Measurements from ENCODE around the gene TYMP. TPM values are rescaled to one million over a fixed set of nuclear protein-coding genes. Genes with fewer than 3 reads are reported as not detected.

TYMP gene
- total and polyA plus RNA-seq, 2 donors (not counting 1 experiment from before 2014, with no cell fraction given) = 43.6 to 45.1 TPM

GRCh38 chr22:50519151-50519550, 10.7 kb downstream of the TYMP start:
- no peak overlapping the region for H3K27ac Mint-ChIP-seq
- peaks cover 0 to 5% of the 10 kb centered on the region in 2 donors for H3K4me1 ChIP-seq (ENCODE audit: control insufficient read depth in 2 of 2, insufficient read depth in 2 of 2, low read length in 2 of 2)
- TF ChIP-seq CTCF (IDR thresholded peaks at IDR 0.05) (no peak), EZH2 (IDR thresholded peaks at IDR 0.05; ENCODE audit: borderline replicate concordance, insufficient read depth, low read depth, low read length, poor library complexity, severe bottlenecking) (no peak)
- ATAC-seq (ENCODE audit: low read depth) (no peak), DNase-seq (no peak)
- ChIA-PET CTCF (interaction anchor here (1.1 to 1.5 kb wide), 2 partner anchors 21 kb away, joined by 3 read pairs; no protein-coding TSS in a partner anchor), POLR2A (interaction anchor here (1.9 kb wide), 1 partner anchor 11 kb away, joined by 4 read pairs; the partner anchor contains the start of genes LMF2 and NCAPH2)
- no peak overlapping the region for H3K4me3 Mint-ChIP-seq
- no peak overlapping the region for H3K4me2 ChIP-seq (replicated peaks; ENCODE audit: low read depth, low read length, poor library complexity, severe bottlenecking)
- H3K79me2 ChIP-seq (ENCODE audit: control insufficient read depth, insufficient read depth, low read length) = peaks cover 83% of the 10 kb centered on the region
- peaks cover 0 to 66% of the 10 kb centered on the region in 2 experiments for H3K36me3 ChIP-seq (replicated peaks in 1 of 2; ENCODE audit: control extremely low read depth in 1 of 2, control insufficient read depth in 1 of 2, extremely low read depth in 1 of 2, insufficient read depth in 2 of 2, low read length in 1 of 2)
- no peak overlapping the region for H3K9ac ChIP-seq (ENCODE audit: low read length)
- intact Hi-C loops (cut with micrococcal nuclease) = no loop called here
- no peaks in the 10 kb centered on the region for H3K27me3 Mint-ChIP-seq
- H3K9me3 Mint-ChIP-seq (ENCODE audit: insufficient read depth) = no peaks in the 10 kb centered on the region
- H3K27ac ChIP-seq (ENCODE audit: low read length in 2 of 2) = no peak overlapping the region
- no peak overlapping the region for H3K4me3 ChIP-seq (ENCODE audit: control extremely low read depth in 1 of 5, extremely low read depth in 1 of 5, insufficient read depth in 1 of 5, low read depth in 2 of 5, low read length in 4 of 5)
- 96% methylated on average over 8 of the region's 8 CpGs for WGBS (ENCODE audit: insufficient coverage)
- H3K4me1 Mint-ChIP-seq = peaks cover 2% of the 10 kb centered on the region
- no peaks in the 10 kb centered on the region for H3K27me3 ChIP-seq (replicated peaks in 1 of 4; ENCODE audit: control extremely low read depth in 1 of 4, control insufficient read depth in 3 of 4, insufficient read depth in 4 of 4, low read length in 3 of 4)
- H3K9me3 ChIP-seq (ENCODE audit: control extremely low read depth in 1 of 3, control insufficient read depth in 2 of 3, insufficient read depth in 1 of 3, low read length in 2 of 3) = no peaks in the 10 kb centered on the region
- H2AFZ ChIP-seq (ENCODE audit: insufficient read depth, low read depth, low read length, poor library complexity, severe bottlenecking) = no peak overlapping the region
- H4K20me1 ChIP-seq (ENCODE audit: control insufficient read depth, insufficient read depth, low read length, poor library complexity, severe bottlenecking) = peaks cover 49% of the 10 kb centered on the region

GRCh38 chr22:50518606-50519005, 11.2 kb downstream of the TYMP start:
- H3K4me3 Mint-ChIP-seq = no peak overlapping the region
- Histone ChIP-seq H3K4me1 (ENCODE audit: control insufficient read depth in 2 of 2, insufficient read depth in 2 of 2, low read length in 2 of 2) (no peaks in the 10 kb centered on the region), H2AFZ (ENCODE audit: insufficient read depth, low read depth, low read length, poor library complexity, severe bottlenecking) (no peak overlapping the region), H3K9ac (ENCODE audit: low read length) (no peak overlapping the region), H3K9me3 (ENCODE audit: control extremely low read depth in 1 of 3, control insufficient read depth in 2 of 3, insufficient read depth in 1 of 3, low read length in 2 of 3) (no peaks in the 10 kb centered on the region), H3K36me3 (replicated peaks in 1 of 2; ENCODE audit: control extremely low read depth in 1 of 2, control insufficient read depth in 1 of 2, extremely low read depth in 1 of 2, insufficient read depth in 2 of 2, low read length in 1 of 2) (peaks cover 0 to 64% of the 10 kb centered on the region in 2 experiments), H3K79me2 (ENCODE audit: control insufficient read depth, insufficient read depth, low read length) (peaks cover 83% of the 10 kb centered on the region), H3K27me3 (replicated peaks in 1 of 4; ENCODE audit: control extremely low read depth in 1 of 4, control insufficient read depth in 3 of 4, insufficient read depth in 4 of 4, low read length in 3 of 4) (no peaks in the 10 kb centered on the region), H4K20me1 (ENCODE audit: control insufficient read depth, insufficient read depth, low read length, poor library complexity, severe bottlenecking) (peaks cover 50% of the 10 kb centered on the region), H3K27ac (ENCODE audit: low read length in 2 of 2) (no peak overlapping the region), H3K4me2 (replicated peaks; ENCODE audit: low read depth, low read length, poor library complexity, severe bottlenecking) (no peak overlapping the region), H3K4me3 (ENCODE audit: control extremely low read depth in 1 of 5, extremely low read depth in 1 of 5, insufficient read depth in 1 of 5, low read depth in 2 of 5, low read length in 4 of 5) (no peak overlapping the region)
- intact Hi-C loops (cut with micrococcal nuclease) = no loop called here
- WGBS (ENCODE audit: insufficient coverage) = 96% methylated on average over 7 of the region's 7 CpGs
- POLR2A ChIA-PET = interaction anchor here (1.9 kb wide), 1 partner anchor 11 kb away, joined by 4 read pairs; the partner anchor contains the start of genes LMF2 and NCAPH2
- peaks cover 2% of the 10 kb centered on the region for H3K4me1 Mint-ChIP-seq
- no peaks in the 10 kb centered on the region for H3K9me3 Mint-ChIP-seq (ENCODE audit: insufficient read depth)
- no peak for TF ChIP-seq CTCF (IDR thresholded peaks at IDR 0.05)
- TF ChIP-seq EZH2 (IDR thresholded peaks at IDR 0.05; ENCODE audit: borderline replicate concordance, insufficient read depth, low read depth, low read length, poor library complexity, severe bottlenecking) = no peak
- ATAC-seq (ENCODE audit: low read depth) (no peak), DNase-seq (no peak)
- CTCF ChIA-PET = interaction anchor here (1.1 kb wide), 1 partner anchor 21 kb away, joined by 3 read pairs; no protein-coding TSS in a partner anchor
- H3K27ac Mint-ChIP-seq = no peak overlapping the region
- H3K27me3 Mint-ChIP-seq = no peaks in the 10 kb centered on the region

All from B cell (primary cell).